HUES48 (cell line): ENCODE data around the gene FAM163A.

Experiments
- H3K27ac ChIP-seq: one replicate; pipeline ENCODE4 v1.7.0; 2013; ENCODE audit warnings: low read depth, low read length, inconsistent platforms
- H3K27me3 ChIP-seq: 2 replicates; pipeline ENCODE4 v1.6.1; 2013; ENCODE audit warnings: mild to moderate bottlenecking, low read length; ENCODE audit not compliant: control insufficient read depth, insufficient read depth
- H3K36me3 ChIP-seq: 2 replicates; pipeline ENCODE4 v1.6.1; 2013; ENCODE audit warnings: low read length; ENCODE audit not compliant: control insufficient read depth, insufficient read depth
- H3K4me1 ChIP-seq: 2 replicates; pipeline ENCODE4 v1.6.1; 2013; ENCODE audit warnings: mild to moderate bottlenecking, low read length; ENCODE audit not compliant: control insufficient read depth, insufficient read depth
- H3K4me3 ChIP-seq: 2 replicates; pipeline ENCODE4 v1.5.1; 2013; ENCODE audit warnings: mild to moderate bottlenecking, low read depth, low read length
- H3K9ac ChIP-seq: 2 replicates; pipeline ENCODE4 v1.6.1; 2013; ENCODE audit warnings: mild to moderate bottlenecking, low read depth, low read length, moderate library complexity
- H3K9me3 ChIP-seq: 2 replicates; pipeline ENCODE4 v1.6.1; 2013; ENCODE audit warnings: low read length; ENCODE audit not compliant: control insufficient read depth, insufficient read depth

Gene FAM163A

DNA sequence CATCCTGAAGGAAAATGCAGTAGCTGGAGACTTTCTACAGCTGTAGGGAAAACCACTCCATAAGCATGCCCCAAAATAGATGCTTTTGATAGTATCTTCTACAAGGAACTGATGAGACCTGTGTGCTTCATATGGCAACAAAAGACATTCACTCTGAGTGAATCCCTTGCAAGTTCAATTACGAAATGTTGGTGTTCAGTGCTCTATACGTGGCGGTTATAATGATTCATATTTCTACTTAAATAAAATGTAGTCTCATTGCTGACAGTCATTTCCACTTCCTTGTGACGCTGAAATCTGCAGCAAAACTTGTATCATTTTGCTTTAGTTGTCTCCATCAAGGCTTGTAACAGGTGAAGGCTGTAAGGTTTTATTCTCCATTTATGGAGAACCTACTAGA is 113.9 kb downstream of the FAM163A start:
- Histone ChIP-seq H3K4me1 (no peaks in the 10 kb centered on the region), H3K9ac (no peak overlapping the region), H3K27me3 (no peaks in the 10 kb centered on the region), H3K4me3 (no peak overlapping the region), H3K27ac (no peak overlapping the region), H3K36me3 (peaks cover 17% of the 10 kb centered on the region), H3K9me3 (no peaks in the 10 kb centered on the region)

DNA sequence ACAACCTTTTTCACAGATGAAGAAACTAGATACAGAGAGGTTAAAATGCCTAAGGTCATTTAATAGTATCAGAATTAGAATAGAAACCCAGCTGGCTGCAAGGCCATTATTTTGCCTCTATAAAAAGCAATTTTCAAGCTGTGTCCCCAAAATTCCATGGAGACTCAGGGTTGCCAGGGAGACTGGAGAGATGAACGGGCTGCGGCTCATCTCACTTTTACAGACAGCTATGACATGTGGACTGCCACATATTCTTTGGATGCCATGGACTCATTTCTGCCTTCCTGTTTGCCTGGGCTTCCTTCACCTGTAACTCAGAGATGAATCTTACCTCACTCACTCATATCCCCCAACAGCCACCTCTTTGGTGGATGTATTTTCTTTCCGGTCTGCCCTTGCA is 117.6 kb downstream of the FAM163A start:
- no peaks in the 10 kb centered on the region for H3K27me3 ChIP-seq
- no peak overlapping the region for H3K4me3 ChIP-seq
- no peaks in the 10 kb centered on the region for H3K4me1 ChIP-seq
- H3K9ac ChIP-seq, result no peak overlapping the region
- H3K36me3 ChIP-seq, result peaks cover 38% of the 10 kb centered on the region
- no peaks in the 10 kb centered on the region for H3K9me3 ChIP-seq
- H3K27ac ChIP-seq, result no peak overlapping the region

DNA sequence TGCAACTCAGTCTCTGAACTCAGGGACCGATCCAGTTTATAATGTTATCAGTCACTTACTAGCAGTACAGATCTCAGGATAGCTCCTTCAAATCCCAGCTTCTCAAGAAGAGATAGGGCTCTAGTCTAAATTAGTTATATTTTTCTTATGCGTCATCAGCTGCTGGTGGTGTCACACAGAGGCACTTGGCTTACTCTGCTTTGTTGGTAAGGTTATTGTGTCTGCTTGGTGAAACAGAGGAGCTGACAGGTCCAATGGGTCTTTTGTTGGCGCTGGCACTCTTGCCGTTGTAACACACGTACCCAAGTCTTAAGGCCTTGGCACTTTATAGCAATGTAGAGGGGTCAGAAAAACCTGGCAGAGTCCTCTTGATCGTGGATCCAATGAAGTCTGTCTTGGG is 122.3 kb downstream of the FAM163A start:
- no peaks in the 10 kb centered on the region for H3K9me3 ChIP-seq
- no peak overlapping the region for H3K27ac ChIP-seq
- no peak overlapping the region for H3K4me3 ChIP-seq
- 0 out of 2 replicates have a peak, but pooled peaks cover 3% of the 10 kb centered on the region for H3K4me1 ChIP-seq
- peaks cover 70% of the 10 kb centered on the region for H3K36me3 ChIP-seq
- H3K9ac ChIP-seq, result no peak overlapping the region
- no peaks in the 10 kb centered on the region for H3K27me3 ChIP-seq
